NB4 (cell line): ENCODE results near the gene PRKCSH.
A peak's percentile ranks its signal among the peaks of the same experiment; 100 is the strongest.
"Not testable (repeated sequence)": the region's sequence is repeated elsewhere in the genome, so short reads cannot be mapped to it uniquely, and the experiment has no call there.

Experiments
- DNase-seq: peaks from one replicate; pipeline ENCODE4 v3.0.0; 2010; ENCODE audit warnings: low read depth
- H3K4me3 ChIP-seq: one replicate; pipeline ENCODE4 v1.5.1; 2011; ENCODE audit warnings: mild to moderate bottlenecking, low read depth, low read length, moderate library complexity
- MYC ChIP-seq: IDR thresholded peaks from 2 replicates; pipeline ENCODE4 v1.6.1; 2011; ENCODE audit warnings: low read depth, low read length
- POLR2A ChIP-seq: IDR thresholded peaks from 2 replicates; pipeline ENCODE4 v1.6.1; 2011; ENCODE audit warnings: mild to moderate bottlenecking; ENCODE audit not compliant: insufficient read length; ENCODE audit errors: extremely low read depth
- TF ChIP-seq, protein P1 (sequence below): IDR thresholded peaks from 2 replicates; pipeline ENCODE4 v1.6.1; 2011; ENCODE audit warnings: low read depth, low read length
- TF ChIP-seq, protein P2 (sequence below): IDR thresholded peaks from one replicate; pipeline ENCODE4 v1.5.1; 2012; ENCODE audit warnings: low read depth, low read length

PRKCSH gene

DNA sequence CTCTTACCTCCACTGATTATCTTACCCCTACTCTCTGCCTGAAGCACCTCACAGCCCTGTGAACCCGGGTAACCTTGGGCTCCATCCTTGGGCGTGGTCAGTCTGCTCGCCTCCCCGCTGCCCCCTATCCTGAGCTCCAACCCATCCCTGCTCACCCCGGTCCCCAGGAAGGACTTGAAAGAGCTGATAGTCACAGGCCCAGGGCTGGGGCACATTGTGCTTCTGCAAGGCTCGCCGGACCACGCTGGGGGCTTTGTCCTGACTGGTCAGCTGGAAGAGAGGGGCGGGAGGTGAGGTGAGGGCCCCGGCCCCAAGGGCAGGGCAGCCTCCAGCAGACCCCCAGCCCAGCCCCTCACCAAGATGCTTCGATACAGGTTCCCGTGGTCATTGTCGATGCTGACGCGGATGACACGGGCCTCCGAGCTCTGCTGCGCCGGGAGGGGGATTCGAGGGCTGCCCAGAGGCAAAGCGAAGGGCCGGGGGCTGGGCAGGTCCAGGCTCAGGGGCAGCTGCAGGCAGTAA is 38.3 kb upstream of the PRKCSH start:
- TF ChIP-seq, protein P1, sequence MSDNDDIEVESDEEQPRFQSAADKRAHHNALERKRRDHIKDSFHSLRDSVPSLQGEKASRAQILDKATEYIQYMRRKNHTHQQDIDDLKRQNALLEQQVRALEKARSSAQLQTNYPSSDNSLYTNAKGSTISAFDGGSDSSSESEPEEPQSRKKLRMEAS = no peak
- TF ChIP-seq POLR2A = no peak
- TF ChIP-seq MYC = no peak
- TF ChIP-seq, protein P2, sequence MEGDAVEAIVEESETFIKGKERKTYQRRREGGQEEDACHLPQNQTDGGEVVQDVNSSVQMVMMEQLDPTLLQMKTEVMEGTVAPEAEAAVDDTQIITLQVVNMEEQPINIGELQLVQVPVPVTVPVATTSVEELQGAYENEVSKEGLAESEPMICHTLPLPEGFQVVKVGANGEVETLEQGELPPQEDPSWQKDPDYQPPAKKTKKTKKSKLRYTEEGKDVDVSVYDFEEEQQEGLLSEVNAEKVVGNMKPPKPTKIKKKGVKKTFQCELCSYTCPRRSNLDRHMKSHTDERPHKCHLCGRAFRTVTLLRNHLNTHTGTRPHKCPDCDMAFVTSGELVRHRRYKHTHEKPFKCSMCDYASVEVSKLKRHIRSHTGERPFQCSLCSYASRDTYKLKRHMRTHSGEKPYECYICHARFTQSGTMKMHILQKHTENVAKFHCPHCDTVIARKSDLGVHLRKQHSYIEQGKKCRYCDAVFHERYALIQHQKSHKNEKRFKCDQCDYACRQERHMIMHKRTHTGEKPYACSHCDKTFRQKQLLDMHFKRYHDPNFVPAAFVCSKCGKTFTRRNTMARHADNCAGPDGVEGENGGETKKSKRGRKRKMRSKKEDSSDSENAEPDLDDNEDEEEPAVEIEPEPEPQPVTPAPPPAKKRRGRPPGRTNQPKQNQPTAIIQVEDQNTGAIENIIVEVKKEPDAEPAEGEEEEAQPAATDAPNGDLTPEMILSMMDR = no peak
- H3K4me3 ChIP-seq = no peak overlapping the region
- no peak for DNase-seq

DNA sequence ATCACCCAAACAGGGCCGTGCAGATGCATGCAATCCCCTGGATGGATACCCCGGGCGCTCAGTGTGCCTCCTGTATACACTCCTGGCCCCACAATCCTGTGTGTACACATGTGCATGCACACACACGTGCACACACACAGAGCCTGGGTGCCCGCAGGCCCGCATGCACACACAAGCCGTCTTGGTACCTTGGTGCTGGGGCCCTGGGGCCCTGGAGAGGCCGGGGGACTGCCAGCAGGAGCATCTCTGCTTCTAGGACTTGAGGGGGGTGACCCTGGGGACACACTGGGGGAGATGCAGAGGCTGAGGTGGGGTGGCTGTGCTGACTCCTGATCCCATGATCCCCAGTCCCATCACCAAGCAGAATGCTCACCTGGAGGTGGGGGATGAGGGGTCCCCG is 35.8 kb upstream of the PRKCSH start:
- no peak for DNase-seq
- no peak overlapping the region for H3K4me3 ChIP-seq
- TF ChIP-seq, protein P1 = no peak
- TF ChIP-seq, protein P2 = no peak
- no peak for TF ChIP-seq POLR2A
- no peak for TF ChIP-seq MYC

DNA sequence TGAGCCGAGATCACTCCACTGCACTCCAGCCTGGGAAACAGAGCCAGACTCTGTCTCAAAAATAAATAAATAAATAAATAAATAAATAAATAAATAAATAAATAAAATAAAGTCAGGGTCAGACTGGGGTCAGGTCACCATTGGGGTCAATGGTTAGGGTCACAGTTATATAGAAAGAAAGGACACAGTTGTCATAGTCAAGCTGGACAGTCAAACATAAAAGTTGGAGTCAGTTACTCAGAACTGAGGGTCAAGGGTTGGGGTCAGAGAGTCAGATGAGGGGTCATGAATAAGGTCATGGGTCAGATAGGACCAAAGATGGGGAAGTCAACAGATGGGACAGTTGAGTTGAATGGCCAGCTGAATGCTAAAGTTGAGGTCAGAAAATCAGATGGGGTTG is 34.6 kb upstream of the PRKCSH start:
- TF ChIP-seq, protein P1 = no peak
- TF ChIP-seq, protein P2 = no peak
- TF ChIP-seq POLR2A (no peak), MYC (no peak)
- no peak for DNase-seq
- no peak overlapping the region for H3K4me3 ChIP-seq

DNA sequence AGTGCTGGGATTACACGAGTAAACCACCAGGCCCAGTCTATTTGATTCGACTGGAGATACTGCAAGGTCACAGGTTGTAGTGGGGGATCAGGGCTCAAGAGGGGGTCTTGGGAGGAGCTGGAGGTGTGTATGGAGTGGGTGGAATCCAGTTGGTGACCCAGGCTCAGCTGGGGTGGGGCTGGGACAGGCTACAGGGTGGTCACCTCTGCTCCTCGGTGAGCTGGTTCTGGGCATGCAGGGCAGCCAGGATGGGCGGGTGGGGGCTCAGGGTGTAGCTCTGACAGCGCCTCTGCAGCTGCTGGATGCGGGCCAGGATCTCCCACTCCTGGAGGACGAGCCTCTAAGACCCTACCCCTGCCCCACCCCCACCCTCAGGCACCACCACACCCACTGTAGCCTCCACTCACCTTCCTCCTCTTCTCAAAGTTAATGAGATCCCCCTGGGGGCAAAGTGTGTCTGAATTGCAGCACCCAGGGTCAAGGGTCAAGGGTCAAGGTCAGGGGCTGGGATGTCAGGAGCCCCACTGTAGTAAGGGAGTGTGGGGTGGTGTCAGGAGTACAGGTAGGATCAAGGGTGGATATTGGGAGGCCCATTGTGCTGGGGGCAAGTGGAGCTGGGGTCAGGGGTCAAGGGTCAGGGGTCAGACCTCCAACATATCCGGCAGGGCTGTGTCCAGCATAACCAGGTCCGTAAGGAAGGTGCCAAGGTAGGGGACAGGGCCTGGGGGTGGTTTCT is 33.5 kb upstream of the PRKCSH start:
- no peak for DNase-seq
- no peak for TF ChIP-seq POLR2A
- no peak overlapping the region for H3K4me3 ChIP-seq

DNA sequence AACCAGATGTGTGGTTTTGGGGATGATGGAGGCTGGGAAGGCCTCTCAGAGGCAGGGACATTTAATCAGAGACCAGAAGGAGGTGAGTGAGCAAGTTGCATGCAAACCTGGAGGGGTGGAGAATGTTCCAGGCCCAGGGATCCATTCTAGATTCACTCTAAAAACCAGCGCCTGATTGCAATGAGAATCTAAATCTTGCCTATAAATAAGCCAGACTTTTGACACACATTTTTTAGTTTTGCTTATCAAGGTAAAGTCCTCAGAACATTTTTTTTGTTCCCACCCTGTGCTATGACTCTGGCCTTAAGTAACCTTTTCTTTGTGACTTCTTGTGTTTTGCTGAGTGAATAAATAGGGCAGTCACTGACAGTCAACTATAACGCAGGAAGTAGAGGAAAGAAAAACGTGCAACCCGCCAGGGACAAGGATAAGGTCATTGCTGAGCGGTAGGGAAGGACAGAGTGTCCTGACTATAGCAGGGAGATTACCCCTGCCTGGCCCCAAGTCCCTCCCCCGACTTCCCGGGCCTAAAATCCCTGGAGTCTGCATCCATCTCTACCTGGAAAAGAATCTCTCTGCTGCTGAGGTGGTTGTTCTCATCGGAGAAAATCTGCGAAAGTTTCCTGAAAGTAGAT is 30.7 kb upstream of the PRKCSH start:
- TF ChIP-seq, protein P2 = no peak
- TF ChIP-seq MYC (no peak), POLR2A (no peak)
- TF ChIP-seq, protein P1 = no peak
- H3K4me3 ChIP-seq = no peak overlapping the region

DNA sequence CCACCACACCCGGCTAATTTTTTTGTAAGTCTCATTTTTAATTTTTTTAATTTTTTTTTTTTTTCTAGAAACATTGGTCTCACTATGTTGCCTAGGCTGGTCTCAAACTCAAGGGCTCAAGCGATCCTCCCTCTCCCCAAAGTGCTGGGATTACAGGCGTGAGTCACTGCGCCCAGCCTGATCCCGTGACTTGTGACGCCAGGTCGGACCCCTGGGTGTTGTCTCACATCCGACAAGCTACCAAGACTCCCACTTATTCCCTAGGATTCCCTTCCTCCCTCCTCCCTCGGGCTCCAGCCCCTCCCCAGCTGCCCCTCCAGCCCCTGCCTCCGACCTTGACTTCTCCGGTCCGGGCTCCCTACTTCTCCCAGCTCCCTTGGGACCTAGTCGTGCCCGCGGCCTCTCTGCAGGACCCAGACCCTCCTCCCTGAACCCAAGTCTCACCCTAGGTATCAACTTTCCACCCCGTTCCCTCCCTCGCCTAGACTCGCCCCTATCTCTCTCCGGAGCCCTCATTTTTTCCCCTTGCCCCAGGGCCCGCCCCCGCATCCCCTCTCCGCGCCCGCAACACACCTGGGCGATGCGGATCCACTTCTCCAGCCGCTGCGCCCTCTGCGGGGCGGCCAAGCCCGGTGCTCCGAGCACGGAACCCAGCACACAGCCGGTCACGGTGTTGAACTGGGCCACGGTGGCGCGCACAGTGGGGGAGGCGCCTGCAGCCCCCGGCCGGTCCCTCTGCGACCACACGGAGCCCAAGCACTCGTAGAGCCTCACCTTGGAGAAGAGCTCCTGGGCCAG is 29.4 kb upstream of the PRKCSH start:
- DNase-seq = no peak
- no peak overlapping the region for H3K4me3 ChIP-seq
- TF ChIP-seq, protein P1 = no peak
- no peak for TF ChIP-seq MYC
- TF ChIP-seq POLR2A = no peak
- TF ChIP-seq, protein P2 = no peak

More for the DNA sequence above, 30.7 kb upstream of the PRKCSH start:
- no peak for DNase-seq

DNA sequence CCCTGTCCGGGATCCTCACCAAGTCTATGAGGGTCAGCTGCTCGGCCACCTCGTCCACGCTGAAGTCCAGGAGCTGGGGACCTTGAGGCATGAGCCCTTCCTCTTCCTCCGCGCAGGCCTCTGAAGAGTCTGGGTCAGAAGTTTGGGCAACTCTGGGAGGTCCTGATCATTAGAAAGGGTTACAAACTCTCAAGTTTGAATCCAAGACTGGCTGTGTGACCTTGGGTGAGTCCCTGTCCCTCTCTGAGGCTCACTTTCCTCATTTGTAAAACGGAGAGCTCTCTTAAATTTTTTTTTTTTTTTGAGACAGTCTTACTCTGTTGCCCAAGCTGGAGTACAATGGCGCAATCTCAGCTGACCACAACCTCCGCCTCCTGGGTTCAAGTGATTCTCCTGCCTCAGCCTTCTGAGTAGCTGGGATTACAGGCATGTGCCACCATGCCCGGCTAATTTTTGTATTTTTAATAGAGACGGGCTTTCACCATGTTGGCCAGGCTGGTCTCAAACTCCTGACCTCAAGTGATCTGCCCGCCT is 28.7 kb upstream of the PRKCSH start:
- peak; percentile 47 for DNase-seq

More for the DNA sequence above, 28.7 kb upstream of the PRKCSH start:
- not testable (repeated sequence) for H3K4me3 ChIP-seq
